Omental fat pad (tissue), 4 donors: ENCODE measurements around the gene CEP85. TPM values are rescaled to one million over a fixed set of nuclear protein-coding genes. Genes with fewer than 3 reads are reported as not detected.

Experiments used
- ATAC-seq: fragments of 150-250 bp; one replicate; pipeline ENCODE4 v1.9.1; 2016; ENCODE audit warnings: mild to moderate bottlenecking, moderate library complexity; ENCODE audit not compliant: low FRiP score
- DNase-seq: peaks from one replicate; pipeline ENCODE4 v3.0.0-alpha.2; 2019; ENCODE audit warnings: low spot score
- CTCF ChIP-seq, 3 donors: fragments of 450-650 bp; IDR thresholded peaks; one replicate each; pipeline ENCODE4 v1.5.1; 2016 to 2017; ENCODE audit warnings: antibody characterized with exemption in 3 of 3, mild to moderate bottlenecking in 3 of 3, moderate library complexity in 2 of 3
- total RNA-seq, 4 donors: library from RNA; depleted of rRNA; stranded (reverse); fragments of >200 nt; gene quantifications; one replicate each; pipeline ENCODE4 v1.1.0, GENCODE V29; 2016

CEP85 gene
- total RNA-seq, 4 donors from 2014 or later, result 4.3 to 6.1 (median 5.3) TPM

DNA sequence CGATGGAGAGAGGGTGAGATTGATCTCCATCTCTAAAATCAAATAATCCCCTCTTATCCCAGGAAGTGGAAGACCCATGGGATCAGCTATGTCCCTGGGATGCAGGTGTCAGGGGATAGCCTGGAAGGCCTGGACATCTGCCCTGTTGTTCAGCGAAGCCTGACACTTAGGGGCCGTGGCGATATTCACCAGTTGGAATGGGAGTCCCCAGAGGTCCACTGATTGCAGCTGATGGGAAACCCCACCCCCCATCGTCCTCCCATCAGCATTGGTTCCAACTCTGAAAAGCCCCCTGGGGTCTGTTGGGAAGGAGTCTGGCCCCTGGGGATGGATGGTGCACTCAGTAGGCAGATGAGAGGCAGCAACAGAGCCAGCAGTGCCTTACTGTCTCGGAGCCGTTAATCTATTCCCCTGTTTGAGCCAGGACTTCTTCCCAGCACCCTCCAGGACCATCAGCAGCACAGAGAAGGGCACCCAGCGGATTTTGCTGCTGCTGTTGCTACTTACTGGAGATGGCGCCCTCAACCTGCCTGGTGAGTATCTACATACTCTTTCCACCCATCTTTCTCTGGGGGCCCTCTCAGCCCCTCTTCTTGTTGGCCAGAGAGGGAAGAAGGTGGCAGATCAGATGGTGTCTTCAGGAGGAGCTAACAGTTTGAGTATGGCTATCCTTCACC, 30.2 kb upstream of the CEP85 start:
- TF ChIP-seq CTCF (IDR thresholded peaks at IDR 0.05), result no peak
- no peak for ATAC-seq
- no peak for DNase-seq

GRCh38 chr1:26210147-26210870, 23.7 kb upstream of the CEP85 start:
- no peak for TF ChIP-seq CTCF (IDR thresholded peaks at IDR 0.05)
- ATAC-seq (no peak), DNase-seq (no peak)

DNA sequence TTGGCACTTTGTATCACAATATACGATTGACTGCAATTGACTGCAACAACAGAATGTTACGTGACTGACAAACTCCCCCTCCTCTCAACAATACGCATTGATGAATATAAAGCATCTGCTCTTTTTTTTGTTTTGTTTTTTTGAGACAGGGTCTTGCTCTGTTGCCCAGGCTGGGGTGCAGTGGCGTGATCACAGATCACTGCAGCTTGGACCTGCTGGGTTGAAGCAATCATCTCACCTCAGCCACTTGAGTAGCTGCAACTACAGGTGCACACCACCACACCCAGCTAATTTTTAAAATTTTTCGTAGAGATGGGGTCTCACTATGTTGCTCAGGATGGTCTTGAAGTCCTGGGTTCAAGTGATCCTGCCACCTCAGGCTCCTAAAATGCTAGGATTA, 21.3 kb upstream of the CEP85 start:
- TF ChIP-seq CTCF (IDR thresholded peaks at IDR 0.05), result no peak
- DNase-seq (no peak), ATAC-seq (no peak)

DNA sequence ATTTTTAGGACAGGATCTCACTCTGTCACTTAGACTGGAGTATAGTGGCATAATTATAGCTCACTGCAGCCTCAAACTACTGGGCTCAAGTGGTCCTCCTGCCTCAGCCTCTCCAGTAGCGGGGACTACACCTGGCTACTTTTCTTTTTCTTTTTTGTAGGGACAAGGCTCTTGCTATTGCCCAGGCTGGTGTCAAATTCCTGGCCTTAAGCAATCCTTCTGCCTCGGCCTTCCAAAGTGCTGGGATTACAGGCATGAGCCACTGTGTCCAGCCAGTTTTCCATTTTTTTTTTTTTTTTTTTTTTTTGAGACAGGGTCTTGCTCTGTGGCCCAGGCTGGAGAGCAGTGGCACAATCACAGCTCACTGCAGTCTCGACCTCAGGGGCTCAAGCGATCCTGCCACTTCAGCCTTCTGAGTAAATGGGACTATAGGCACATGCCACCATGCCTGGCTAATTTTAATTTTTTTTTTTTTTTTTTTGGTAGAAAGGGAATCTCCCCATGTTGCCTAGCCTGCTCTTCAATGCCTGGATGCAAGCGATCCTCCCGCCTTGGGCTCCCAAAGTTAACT, 20.6 kb upstream of the CEP85 start:
- no peak for TF ChIP-seq CTCF (IDR thresholded peaks at IDR 0.05)
- no peak for DNase-seq

DNA sequence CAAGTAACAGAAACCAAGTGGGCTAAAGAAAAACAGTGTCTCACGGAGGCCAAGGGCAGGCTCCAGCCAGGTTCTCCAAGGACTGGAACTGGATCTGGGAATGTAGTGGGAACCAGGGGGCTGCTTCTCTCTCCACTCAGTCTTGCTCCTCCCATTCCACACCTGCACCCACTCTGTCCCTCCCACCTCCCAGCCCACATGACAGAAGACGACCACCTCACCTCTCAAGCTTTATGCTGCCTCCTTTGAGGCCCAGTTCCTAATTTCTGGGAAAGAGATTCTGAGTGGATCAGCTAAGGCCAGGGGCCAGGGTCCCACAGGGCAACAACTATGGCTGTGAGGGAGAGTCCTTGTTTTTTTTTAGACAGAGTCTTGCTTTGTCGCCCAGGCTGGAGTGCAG, 18.8 kb upstream of the CEP85 start:
- TF ChIP-seq CTCF (IDR thresholded peaks at IDR 0.05), result no peak
- ATAC-seq (no peak), DNase-seq (no peak)

More for the DNA sequence above, 20.6 kb upstream of the CEP85 start:
- ATAC-seq, result no peak

GRCh38 chr1:26218906-26219494, 15.0 kb upstream of the CEP85 start:
- ATAC-seq (no peak), DNase-seq (no peak)
- no peak for TF ChIP-seq CTCF (IDR thresholded peaks at IDR 0.05)
